ENCODE results near the gene CAMK2D.

The CAMK2D gene

GRCh38 chr4:113540859-113541258, 220.7 kb downstream of the CAMK2D start:
- Histone ChIP-seq H3K27me3 (ENCODE audit: control insufficient read depth in 3 of 3, insufficient read depth in 3 of 3, low read depth in 1 of 3, low read length in 3 of 3) (no peaks in the 10 kb centered on the region), H2BK120ac (ENCODE audit: low read depth, low read length) (no peak overlapping the region), H3K14ac (ENCODE audit: low read length) (no peak overlapping the region), H3K18ac (ENCODE audit: low read length) (no peak overlapping the region), H2AK5ac (ENCODE audit: low read depth, low read length) (no peak overlapping the region), H3K79me1 (ENCODE audit: low read depth, low read length) (no peaks in the 10 kb centered on the region), H4K8ac (ENCODE audit: low read depth, low read length) (no peak overlapping the region), H2AFZ (ENCODE audit: low read length) (no peak overlapping the region), H3K4me2 (ENCODE audit: insufficient read depth, low read length, poor library complexity, severe bottlenecking) (no peak overlapping the region), H3K4me1 (ENCODE audit: control insufficient read depth in 2 of 2, insufficient read depth in 1 of 2, low read depth in 1 of 2, low read length in 2 of 2) (no peaks in the 10 kb centered on the region), H3K23ac (ENCODE audit: low read depth, low read length, poor library complexity) (no peak overlapping the region), H4K91ac (ENCODE audit: low read depth, low read length, poor library complexity) (no peak overlapping the region), H2BK15ac (ENCODE audit: low read length) (no peak overlapping the region), H2BK5ac (ENCODE audit: low read length) (no peak overlapping the region), H3K9me3 (replicated peaks in 1 of 2; ENCODE audit: control insufficient read depth in 2 of 2, insufficient read depth in 1 of 2, low read depth in 1 of 2, low read length in 2 of 2) (no peaks in the 10 kb centered on the region), H3K4me3 (ENCODE audit: low read length in 2 of 2) (no peak overlapping the region), H3K9ac (ENCODE audit: low read depth, low read length, poor library complexity) (no peak overlapping the region), H3K4ac (ENCODE audit: low read length) (no peak overlapping the region), H3K36me3 (replicated peaks in 1 of 2; ENCODE audit: control insufficient read depth in 2 of 2, insufficient read depth in 2 of 2, low read length in 2 of 2) (no peaks in the 10 kb centered on the region), H2BK12ac (ENCODE audit: low read length) (no peak overlapping the region), H3K27ac (replicated peaks; ENCODE audit: low read length) (no peak overlapping the region)
- no CpG with 5 or more reads among the region's 1 CpG for WGBS, 2 donors (ENCODE audit: extremely low coverage in 2 of 2, insufficient read length in 2 of 2, insufficient replicate concordance in 1 of 2)
- DNase-seq (ENCODE audit: low spot score) = no peak

- Histone ChIP-seq H2BK15ac (ENCODE audit: low read length) (no peak overlapping the region), H3K9ac (ENCODE audit: low read depth, low read length, poor library complexity) (no peak overlapping the region), H3K18ac (ENCODE audit: low read length) (no peak overlapping the region), H2BK5ac (ENCODE audit: low read length) (no peak overlapping the region), H3K4me1 (ENCODE audit: control insufficient read depth in 2 of 2, insufficient read depth in 1 of 2, low read depth in 1 of 2, low read length in 2 of 2) (no peaks in the 10 kb centered on the region), H2BK120ac (ENCODE audit: low read depth, low read length) (no peak overlapping the region), H2AK5ac (ENCODE audit: low read depth, low read length) (no peak overlapping the region), H3K4me2 (ENCODE audit: insufficient read depth, low read length, poor library complexity, severe bottlenecking) (no peak overlapping the region), H4K8ac (ENCODE audit: low read depth, low read length) (no peak overlapping the region), H3K23ac (ENCODE audit: low read depth, low read length, poor library complexity) (no peak overlapping the region), H4K91ac (ENCODE audit: low read depth, low read length, poor library complexity) (no peak overlapping the region), H3K27me3 (ENCODE audit: control insufficient read depth in 3 of 3, insufficient read depth in 3 of 3, low read depth in 1 of 3, low read length in 3 of 3) (no peaks in the 10 kb centered on the region), H3K27ac (replicated peaks; ENCODE audit: low read length) (no peak overlapping the region), H3K14ac (ENCODE audit: low read length) (no peak overlapping the region), H2AFZ (ENCODE audit: low read length) (no peak overlapping the region), H3K9me3 (replicated peaks in 1 of 2; ENCODE audit: control insufficient read depth in 2 of 2, insufficient read depth in 1 of 2, low read depth in 1 of 2, low read length in 2 of 2) (no peaks in the 10 kb centered on the region), H3K79me1 (ENCODE audit: low read depth, low read length) (no peaks in the 10 kb centered on the region), H3K36me3 (replicated peaks in 1 of 2; ENCODE audit: control insufficient read depth in 2 of 2, insufficient read depth in 2 of 2, low read length in 2 of 2) (no peaks in the 10 kb centered on the region), H3K4ac (ENCODE audit: low read length) (no peak overlapping the region), H2BK12ac (ENCODE audit: low read length) (no peak overlapping the region), H3K4me3 (ENCODE audit: low read length in 2 of 2) (no peak overlapping the region)
- no CpG with 5 or more reads among the region's 3 CpGs for WGBS, 2 donors (ENCODE audit: extremely low coverage in 2 of 2, insufficient read length in 2 of 2, insufficient replicate concordance in 1 of 2)
- DNase-seq (ENCODE audit: low spot score) = no peak
Observed at GRCh38 chr4:113539408-113539807, 222.1 kb downstream of the CAMK2D start.

- H4K91ac ChIP-seq (ENCODE audit: low read depth, low read length, poor library complexity) = no peak overlapping the region
- no peaks in the 10 kb centered on the region for H3K9me3 ChIP-seq (replicated peaks in 1 of 2; ENCODE audit: control insufficient read depth in 2 of 2, insufficient read depth in 1 of 2, low read depth in 1 of 2, low read length in 2 of 2)
- no peak overlapping the region for H3K14ac ChIP-seq (ENCODE audit: low read length)
- H3K18ac ChIP-seq (ENCODE audit: low read length) = no peak overlapping the region
- DNase-seq (ENCODE audit: low spot score) = no peak
- no peak overlapping the region for H2AK5ac ChIP-seq (ENCODE audit: low read depth, low read length)
- no peak overlapping the region for H3K23ac ChIP-seq (ENCODE audit: low read depth, low read length, poor library complexity)
- H2BK15ac ChIP-seq (ENCODE audit: low read length) = no peak overlapping the region
- H3K4me1 ChIP-seq (ENCODE audit: control insufficient read depth in 2 of 2, insufficient read depth in 1 of 2, low read depth in 1 of 2, low read length in 2 of 2) = no peaks in the 10 kb centered on the region
- H3K27me3 ChIP-seq (ENCODE audit: control insufficient read depth in 3 of 3, insufficient read depth in 3 of 3, low read depth in 1 of 3, low read length in 3 of 3) = no peaks in the 10 kb centered on the region
- H2BK5ac ChIP-seq (ENCODE audit: low read length) = no peak overlapping the region
- H3K27ac ChIP-seq (replicated peaks; ENCODE audit: low read length) = no peak overlapping the region
- no peak overlapping the region for H3K4ac ChIP-seq (ENCODE audit: low read length)
- H2BK120ac ChIP-seq (ENCODE audit: low read depth, low read length) = no peak overlapping the region
- no peak overlapping the region for H2AFZ ChIP-seq (ENCODE audit: low read length)
- H3K4me2 ChIP-seq (ENCODE audit: insufficient read depth, low read length, poor library complexity, severe bottlenecking) = no peak overlapping the region
- no peaks in the 10 kb centered on the region for H3K79me1 ChIP-seq (ENCODE audit: low read depth, low read length)
- no peaks in the 10 kb centered on the region for H3K36me3 ChIP-seq (replicated peaks in 1 of 2; ENCODE audit: control insufficient read depth in 2 of 2, insufficient read depth in 2 of 2, low read length in 2 of 2)
- H2BK12ac ChIP-seq (ENCODE audit: low read length) = no peak overlapping the region
- WGBS, 2 donors (ENCODE audit: extremely low coverage in 2 of 2, insufficient read length in 2 of 2, insufficient replicate concordance in 1 of 2) = no CpG with 5 or more reads among the region's 1 CpG
- no peak overlapping the region for H3K9ac ChIP-seq (ENCODE audit: low read depth, low read length, poor library complexity)
- H4K8ac ChIP-seq (ENCODE audit: low read depth, low read length) = no peak overlapping the region
- H3K4me3 ChIP-seq (ENCODE audit: low read length in 2 of 2) = no peak overlapping the region
Observed at GRCh38 chr4:113537628-113538027, 223.9 kb downstream of the CAMK2D start.

- WGBS, 2 donors (ENCODE audit: extremely low coverage in 2 of 2, insufficient read length in 2 of 2, insufficient replicate concordance in 1 of 2) = no CpG with 5 or more reads among the region's 2 CpGs
- Histone ChIP-seq H4K91ac (ENCODE audit: low read depth, low read length, poor library complexity) (no peak overlapping the region), H3K4me3 (ENCODE audit: low read length in 2 of 2) (no peak overlapping the region)
Observed at GRCh38 chr4:113537203-113537602, 224.3 kb downstream of the CAMK2D start.

More at GRCh38 chr4:113537203-113537602, 224.3 kb downstream of the CAMK2D start:
- Histone ChIP-seq H2AK5ac (ENCODE audit: low read depth, low read length) (no peak overlapping the region), H3K27ac (replicated peaks; ENCODE audit: low read length) (no peak overlapping the region), H2BK15ac (ENCODE audit: low read length) (no peak overlapping the region), H3K79me1 (ENCODE audit: low read depth, low read length) (no peaks in the 10 kb centered on the region), H3K14ac (ENCODE audit: low read length) (no peak overlapping the region), H3K4ac (ENCODE audit: low read length) (no peak overlapping the region), H3K23ac (ENCODE audit: low read depth, low read length, poor library complexity) (no peak overlapping the region), H4K8ac (ENCODE audit: low read depth, low read length) (no peak overlapping the region), H2AFZ (ENCODE audit: low read length) (no peak overlapping the region), H3K9ac (ENCODE audit: low read depth, low read length, poor library complexity) (no peak overlapping the region), H3K4me2 (ENCODE audit: insufficient read depth, low read length, poor library complexity, severe bottlenecking) (no peak overlapping the region), H2BK12ac (ENCODE audit: low read length) (no peak overlapping the region), H2BK120ac (ENCODE audit: low read depth, low read length) (no peak overlapping the region), H2BK5ac (ENCODE audit: low read length) (no peak overlapping the region), H3K9me3 (replicated peaks in 1 of 2; ENCODE audit: control insufficient read depth in 2 of 2, insufficient read depth in 1 of 2, low read depth in 1 of 2, low read length in 2 of 2) (no peaks in the 10 kb centered on the region), H3K4me1 (ENCODE audit: control insufficient read depth in 2 of 2, insufficient read depth in 1 of 2, low read depth in 1 of 2, low read length in 2 of 2) (no peaks in the 10 kb centered on the region), H3K27me3 (ENCODE audit: control insufficient read depth in 3 of 3, insufficient read depth in 3 of 3, low read depth in 1 of 3, low read length in 3 of 3) (no peaks in the 10 kb centered on the region), H3K36me3 (replicated peaks in 1 of 2; ENCODE audit: control insufficient read depth in 2 of 2, insufficient read depth in 2 of 2, low read length in 2 of 2) (no peaks in the 10 kb centered on the region), H3K18ac (ENCODE audit: low read length) (no peak overlapping the region)
- no peak for DNase-seq (ENCODE audit: low spot score)
